ENCODE results near the gene PTCD2.
"Not testable (repeated sequence)": the region's sequence is repeated elsewhere in the genome, so short reads cannot be mapped to it uniquely, and the experiment has no call there.

Gene PTCD2

GRCh38 chr5:72380492-72381274 is 60.5 kb downstream of the PTCD2 start:
- DNase-seq (ENCODE audit: low read depth), result no peak

GRCh38 chr5:72383280-72383679 is 63.1 kb downstream of the PTCD2 start:
- DNase-seq (ENCODE audit: low read depth), result no peak

DNA sequence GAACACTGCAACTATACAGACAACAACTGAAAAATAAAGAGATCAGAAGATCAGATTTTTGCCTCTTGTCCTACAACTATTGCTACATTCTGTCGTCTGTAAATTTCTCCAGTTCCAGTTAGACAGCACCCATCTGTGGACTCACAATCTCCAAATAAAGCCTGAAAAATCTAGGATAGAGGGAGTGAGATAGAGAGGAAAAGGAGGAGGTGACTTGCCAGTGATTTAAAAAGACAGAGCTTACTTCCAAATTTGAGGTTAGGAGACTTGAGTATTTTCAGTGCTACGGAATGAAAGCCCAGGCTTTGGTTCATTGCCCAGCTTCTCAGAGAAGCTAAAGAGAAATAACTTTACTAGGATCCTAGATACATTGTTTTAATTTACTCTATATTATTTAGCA is 63.6 kb downstream of the PTCD2 start:
- no peak for DNase-seq (ENCODE audit: low read depth)

DNA sequence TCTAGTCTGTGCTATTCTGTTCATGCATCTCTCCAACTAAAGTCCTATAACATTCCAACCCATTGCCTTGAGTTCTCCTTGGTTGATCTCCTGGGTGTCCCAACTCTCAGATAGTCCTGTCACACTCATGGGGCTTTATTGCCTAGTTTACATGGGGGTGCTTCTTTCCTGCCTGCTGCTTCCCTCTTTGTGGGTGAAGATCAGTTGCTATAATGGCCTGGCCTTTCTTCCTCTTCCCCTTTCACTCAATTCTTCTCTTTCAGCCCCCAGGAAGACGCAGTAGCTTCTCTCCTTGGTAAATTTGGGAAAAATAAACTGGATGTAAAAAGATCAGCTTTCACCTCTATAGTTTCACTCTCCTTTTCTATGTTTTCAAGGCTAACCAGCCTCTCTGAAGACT is 66.5 kb downstream of the PTCD2 start:
- no peak for DNase-seq (ENCODE audit: low read depth)

- no peak for DNase-seq (ENCODE audit: low read depth)
Measured at GRCh38 chr5:72387985-72388384, 67.8 kb downstream of the PTCD2 start.

GRCh38 chr5:72388646-72389045 is 68.5 kb downstream of the PTCD2 start:
- no peak for DNase-seq (ENCODE audit: low read depth)

- no peak for DNase-seq (ENCODE audit: low read depth)
Measured at GRCh38 chr5:72390836-72391235, 70.7 kb downstream of the PTCD2 start.

- no peak for DNase-seq (ENCODE audit: low read depth)
Measured at GRCh38 chr5:72392326-72392733, 72.2 kb downstream of the PTCD2 start.

- no peak for DNase-seq (ENCODE audit: low read depth)
Measured at GRCh38 chr5:72393052-72393451, 72.9 kb downstream of the PTCD2 start.

DNA sequence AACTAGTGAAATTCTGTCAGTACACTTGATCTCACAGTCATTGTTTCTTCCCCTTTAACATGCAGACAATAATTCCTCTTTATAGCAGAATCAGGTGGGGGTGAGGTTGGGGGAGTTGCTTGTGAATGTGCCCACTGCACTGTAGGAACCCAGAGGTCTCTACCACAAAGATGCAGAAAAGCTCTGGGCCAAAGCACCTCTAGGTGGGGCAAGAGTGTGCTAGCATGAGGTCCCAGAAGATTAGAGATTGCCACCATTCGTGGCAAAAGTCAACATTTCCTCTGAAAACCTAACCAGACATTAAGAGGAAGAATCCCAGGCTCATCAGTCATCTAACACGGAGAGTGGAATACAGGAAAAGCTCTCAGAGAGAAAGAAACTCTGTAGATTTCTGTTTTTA is 74.5 kb downstream of the PTCD2 start:
- DNase-seq (ENCODE audit: low read depth), result no peak

- no peak for DNase-seq (ENCODE audit: low read depth)
Measured at GRCh38 chr5:72397836-72398235, 77.7 kb downstream of the PTCD2 start.

DNA sequence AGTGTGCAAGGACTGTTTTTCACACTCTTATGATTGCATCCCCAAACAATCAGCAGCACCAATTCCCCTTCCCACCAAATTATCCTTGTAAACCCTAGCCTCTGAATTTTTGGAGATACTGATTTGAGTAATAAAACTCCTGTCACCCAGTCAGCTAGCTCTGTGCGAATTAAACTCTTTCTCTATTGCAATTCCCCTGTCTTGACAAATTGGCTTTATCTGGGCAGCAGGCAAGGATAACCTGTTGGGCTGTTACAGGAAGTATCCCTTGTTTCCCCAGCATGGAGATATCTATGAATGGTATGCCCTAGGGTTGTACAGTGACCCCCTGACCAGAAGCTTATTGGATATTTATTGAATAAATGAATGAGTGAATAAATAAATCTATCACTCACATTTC is 80.8 kb downstream of the PTCD2 start:
- no peak for DNase-seq (ENCODE audit: low read depth)

DNA sequence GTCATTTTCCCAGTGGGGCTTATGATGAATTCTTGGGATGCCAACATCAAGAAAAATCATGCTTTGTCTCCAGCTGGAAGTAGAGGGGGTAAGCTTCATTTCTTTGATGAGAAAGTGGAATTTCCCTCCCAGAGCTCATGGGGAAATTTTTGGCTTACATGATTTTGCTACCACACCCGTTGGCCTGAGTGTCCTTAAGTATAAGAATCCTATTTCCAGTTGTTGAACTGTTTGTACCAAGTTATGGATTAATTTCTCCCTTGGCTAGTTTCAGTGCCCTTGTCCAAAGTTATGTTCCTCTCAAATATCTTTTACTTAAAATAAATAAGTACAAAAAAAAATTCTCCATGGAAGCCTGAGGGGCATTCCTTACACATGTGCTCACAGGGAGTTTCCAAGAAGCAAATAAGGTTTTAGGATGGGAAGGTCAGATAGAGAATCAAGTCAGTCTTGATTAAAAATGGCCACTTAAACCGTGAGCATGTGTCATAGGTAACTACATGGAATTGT is 82.3 kb downstream of the PTCD2 start:
- DNase-seq (ENCODE audit: low read depth), result no peak

DNA sequence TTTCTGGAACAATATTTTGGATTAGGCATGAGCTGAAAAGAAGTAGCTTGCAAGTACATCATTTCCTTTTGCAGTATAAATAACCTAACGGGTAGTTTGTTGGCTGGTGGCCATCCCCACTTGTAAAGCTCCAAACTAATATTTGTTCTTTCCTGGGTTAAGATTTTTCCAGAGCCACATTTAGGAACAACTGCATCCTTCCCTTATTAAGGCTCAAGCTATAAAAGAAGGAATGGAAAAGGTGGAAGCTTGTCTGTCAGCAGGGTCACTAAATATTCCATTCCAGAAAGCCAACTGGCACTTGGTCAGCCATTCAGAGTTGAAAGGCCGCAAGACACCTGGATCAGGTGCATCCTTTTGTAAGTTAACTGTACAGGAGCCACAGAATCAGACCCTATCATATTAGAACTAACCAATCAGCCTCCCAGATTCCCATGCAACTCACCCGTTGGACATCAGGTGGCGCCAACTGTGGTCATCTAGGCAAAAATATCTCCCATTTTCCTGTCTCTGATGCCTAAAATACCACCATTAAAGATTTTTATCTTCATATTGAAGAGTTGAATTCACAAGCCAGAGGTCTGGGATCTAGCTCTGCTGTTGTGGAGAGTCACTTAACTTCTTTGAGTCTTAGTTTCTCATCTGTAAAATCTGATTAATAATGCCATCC is 82.9 kb downstream of the PTCD2 start:
- DNase-seq (ENCODE audit: low read depth), result no peak

- not testable (repeated sequence) for DNase-seq (ENCODE audit: low read depth)
Measured at GRCh38 chr5:72404771-72405170, 84.6 kb downstream of the PTCD2 start.

- no peak for DNase-seq (ENCODE audit: low read depth)
Measured at GRCh38 chr5:72407078-72407477, 86.9 kb downstream of the PTCD2 start.

GRCh38 chr5:72407541-72407940 is 87.4 kb downstream of the PTCD2 start:
- no peak for DNase-seq (ENCODE audit: low read depth)

GRCh38 chr5:72408127-72408526 is 88.0 kb downstream of the PTCD2 start:
- no peak for DNase-seq (ENCODE audit: low read depth)

GRCh38 chr5:72408603-72409002 is 88.4 kb downstream of the PTCD2 start:
- DNase-seq (ENCODE audit: low read depth), result no peak

GRCh38 chr5:72410688-72411295 is 90.6 kb downstream of the PTCD2 start:
- DNase-seq (ENCODE audit: low read depth), result no peak

GRCh38 chr5:72412283-72413055 is 92.3 kb downstream of the PTCD2 start:
- DNase-seq (ENCODE audit: low read depth), result no peak

DNA sequence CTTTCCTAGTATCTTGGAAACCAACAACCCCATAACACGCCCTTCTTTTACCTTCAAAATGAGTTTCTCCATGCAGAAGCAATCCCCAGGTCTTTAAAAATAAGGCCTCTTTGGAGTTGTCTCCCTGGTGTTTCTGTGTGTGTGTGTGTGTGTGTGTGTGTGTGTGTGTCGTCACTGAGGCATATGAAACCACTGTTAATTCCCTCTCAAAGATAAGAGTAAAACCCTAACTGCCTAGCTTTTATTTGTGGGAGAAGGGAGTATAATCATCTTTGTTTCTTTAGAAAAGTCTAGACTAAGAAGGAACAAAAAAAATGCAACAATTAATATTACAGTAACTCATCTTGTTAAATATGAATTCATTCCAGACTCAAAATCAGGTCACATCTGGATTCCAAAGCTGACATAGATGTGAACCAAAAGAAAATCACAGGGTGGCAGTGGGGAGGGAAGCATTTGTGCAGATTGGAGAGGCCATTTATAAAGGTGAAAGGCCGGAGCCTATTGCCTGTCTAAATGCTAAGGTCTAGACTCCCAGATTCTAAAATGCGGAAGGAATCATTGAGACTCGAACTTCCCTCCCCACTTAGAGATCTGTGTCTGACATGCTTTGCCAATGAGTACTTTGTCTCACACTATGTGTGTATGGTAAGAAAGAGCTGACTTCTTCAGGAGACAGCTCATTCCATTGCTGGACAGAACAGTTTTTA is 95.6 kb downstream of the PTCD2 start:
- DNase-seq (ENCODE audit: low read depth), result no peak

Data from CMK (cell line).